ENCODE measurements around the gene RWDD3. TPM values are rescaled to one million over a fixed set of nuclear protein-coding genes. Genes with fewer than 3 reads are reported as not detected.

The RWDD3 gene
- total RNA-seq, 1 experiment from 2014 or later, result 6.1 TPM

- ATAC-seq (no peak), DNase-seq (ENCODE audit: low read depth, low spot score) (no peak)
- Histone ChIP-seq H3K27ac (ENCODE audit: low read length) (no peak overlapping the region), H3K9me3 (ENCODE audit: control insufficient read depth, insufficient read depth, low read depth, low read length) (no peaks in the 10 kb centered on the region), H3K36me3 (ENCODE audit: control insufficient read depth, insufficient read depth, low read length) (no peaks in the 10 kb centered on the region), H3K27me3 (ENCODE audit: control insufficient read depth, insufficient read depth, low read length) (no peaks in the 10 kb centered on the region), H3K4me1 (ENCODE audit: control insufficient read depth, insufficient read depth, low read length) (no peaks in the 10 kb centered on the region), H3K4me3 (ENCODE audit: low read depth in 2 of 2, low read length in 2 of 2) (no peak overlapping the region)
- ChIA-PET CTCF (interaction anchor here (1.2 kb wide), 1 partner anchor 11 kb away, joined by 6 read pairs; the partner anchor contains the start of gene RWDD3), POLR2A (no interaction called here)
- intact Hi-C loops (cut with micrococcal nuclease; ENCODE audit: unreplicated experiment), result no loop called here
- no peak for TF ChIP-seq SIN3A (IDR thresholded peaks at IDR 0.05; ENCODE audit: borderline replicate concordance, insufficient read depth, low read depth, low read length)
- no peak for TF ChIP-seq TCF7L2 (IDR thresholded peaks at IDR 0.05; ENCODE audit: low read depth, low read length)
- no peak for TF ChIP-seq CTCF (IDR thresholded peaks at IDR 0.05)
- TF ChIP-seq REST (IDR thresholded peaks at IDR 0.05; ENCODE audit: insufficient read depth in 1 of 2, low read depth in 2 of 2, low read length in 1 of 2), result no peak
- TF ChIP-seq POLR2AphosphoS5 (IDR thresholded peaks at IDR 0.05; ENCODE audit: low read depth, low read length), result no peak
- no TSS peak for BruUV-seq (replicated peaks)
- in situ Hi-C loops (cut with HindIII; ENCODE audit: low pct_unique_long_range_greater_than_20kb, low sequenced_read_pairs), result no loop called here
These were observed 11.4 kb upstream of the RWDD3 start for GRCh38 chr1:95222629-95223028.

- TF ChIP-seq POLR2AphosphoS5 (IDR thresholded peaks at IDR 0.05; ENCODE audit: low read depth, low read length) (no peak), REST (IDR thresholded peaks at IDR 0.05; ENCODE audit: insufficient read depth in 1 of 2, low read depth in 2 of 2, low read length in 1 of 2) (no peak), SIN3A (IDR thresholded peaks at IDR 0.05; ENCODE audit: borderline replicate concordance, insufficient read depth, low read depth, low read length) (no peak), CTCF (IDR thresholded peaks at IDR 0.05) (no peak), TCF7L2 (IDR thresholded peaks at IDR 0.05; ENCODE audit: low read depth, low read length) (no peak)
- Histone ChIP-seq H3K27ac (ENCODE audit: low read length) (no peak overlapping the region), H3K4me1 (ENCODE audit: control insufficient read depth, insufficient read depth, low read length) (no peaks in the 10 kb centered on the region), H3K4me3 (ENCODE audit: low read depth in 2 of 2, low read length in 2 of 2) (no peak overlapping the region), H3K36me3 (ENCODE audit: control insufficient read depth, insufficient read depth, low read length) (no peaks in the 10 kb centered on the region), H3K9me3 (ENCODE audit: control insufficient read depth, insufficient read depth, low read depth, low read length) (no peaks in the 10 kb centered on the region), H3K27me3 (ENCODE audit: control insufficient read depth, insufficient read depth, low read length) (no peaks in the 10 kb centered on the region)
- DNase-seq (ENCODE audit: low read depth, low spot score), result no peak
- intact Hi-C loops (cut with micrococcal nuclease; ENCODE audit: unreplicated experiment) (no loop called here), in situ Hi-C loops (cut with HindIII; ENCODE audit: low pct_unique_long_range_greater_than_20kb, low sequenced_read_pairs) (no loop called here)
- ChIA-PET CTCF (interaction anchor here (1.2 kb wide), 1 partner anchor 11 kb away, joined by 6 read pairs; the partner anchor contains the start of gene RWDD3), POLR2A (no interaction called here)
- no peak for ATAC-seq
- BruUV-seq (replicated peaks), result no TSS peak
These were observed 10.9 kb upstream of the RWDD3 start for GRCh38 chr1:95223110-95223509.
